HG03196 (cell line): Measurements from ENCODE around the gene CCDC177.

ENCODE experiments used
- ATAC-seq: cut with Tn5 transposase; IDR thresholded peaks from one replicate; pipeline ENCODE4 v1.9.1; 2021; ENCODE audit not compliant: unreplicated experiment

CCDC177 gene

GRCh38 chr14:69569859-69570258 lies 4.8 kb downstream of the CCDC177 start:
- no peak for ATAC-seq

GRCh38 chr14:69567563-69567962 lies 7.1 kb downstream of the CCDC177 start:
- ATAC-seq = no peak

DNA sequence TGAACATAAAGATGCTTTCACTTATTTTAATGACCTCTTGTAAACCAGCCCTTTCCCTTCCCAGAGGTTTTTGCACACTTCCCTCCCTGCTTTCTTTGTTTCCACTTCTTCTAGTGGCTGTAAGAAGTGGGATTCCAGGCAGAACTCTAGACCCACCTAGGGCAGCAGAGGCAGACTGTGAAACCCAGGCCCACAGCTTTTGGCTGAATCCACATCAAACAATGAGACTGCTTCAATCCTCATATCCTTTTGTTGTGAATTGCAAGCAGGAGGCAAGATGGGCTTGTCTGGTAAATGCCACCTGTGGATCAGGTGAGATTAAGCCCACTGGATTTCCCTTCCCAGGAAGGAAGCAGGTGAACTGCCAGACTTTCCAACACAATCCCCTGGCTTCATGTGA lies 12.8 kb downstream of the CCDC177 start:
- ATAC-seq = no peak

DNA sequence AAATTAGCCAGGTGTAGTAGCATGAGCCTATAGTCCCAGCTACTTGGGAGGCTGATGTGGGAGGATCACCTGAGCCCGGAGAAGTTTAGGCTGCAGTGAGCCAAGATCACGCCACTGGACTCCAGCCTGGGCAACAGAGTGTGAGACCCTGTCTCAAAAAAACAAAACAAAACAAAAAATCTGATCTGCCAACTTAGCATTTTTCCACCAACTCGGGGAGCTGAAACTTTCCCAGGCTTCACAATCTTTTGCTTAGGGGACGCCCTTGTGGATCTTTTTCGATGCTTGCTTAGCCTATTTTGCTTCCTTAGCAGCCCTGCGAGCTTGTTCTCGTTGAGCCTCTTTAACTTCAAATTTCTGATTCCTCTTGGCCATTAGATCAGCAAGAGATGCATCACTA lies 13.8 kb downstream of the CCDC177 start:
- no peak for ATAC-seq

DNA sequence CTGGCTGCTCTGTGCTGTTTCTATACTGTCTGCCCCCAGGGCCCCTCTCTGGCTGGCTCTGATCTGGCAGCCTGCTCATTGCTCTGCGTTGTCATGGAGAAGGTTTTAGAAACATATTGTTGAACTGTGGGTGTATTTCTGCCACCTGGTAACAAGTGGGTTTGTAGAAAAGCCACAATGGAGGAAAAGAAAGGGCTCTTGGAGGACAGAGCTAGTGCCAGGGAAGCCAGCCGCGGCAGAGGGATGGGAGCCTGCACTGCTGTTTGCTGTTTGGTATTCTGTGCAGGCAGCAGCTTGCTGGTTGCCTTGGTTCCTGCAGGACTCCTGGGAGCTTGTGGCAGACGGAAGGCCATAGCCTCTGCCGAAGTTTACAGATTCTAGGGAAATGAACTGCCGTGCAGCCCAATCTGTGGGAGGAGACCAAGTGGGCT lies 15.1 kb downstream of the CCDC177 start:
- no peak for ATAC-seq

DNA sequence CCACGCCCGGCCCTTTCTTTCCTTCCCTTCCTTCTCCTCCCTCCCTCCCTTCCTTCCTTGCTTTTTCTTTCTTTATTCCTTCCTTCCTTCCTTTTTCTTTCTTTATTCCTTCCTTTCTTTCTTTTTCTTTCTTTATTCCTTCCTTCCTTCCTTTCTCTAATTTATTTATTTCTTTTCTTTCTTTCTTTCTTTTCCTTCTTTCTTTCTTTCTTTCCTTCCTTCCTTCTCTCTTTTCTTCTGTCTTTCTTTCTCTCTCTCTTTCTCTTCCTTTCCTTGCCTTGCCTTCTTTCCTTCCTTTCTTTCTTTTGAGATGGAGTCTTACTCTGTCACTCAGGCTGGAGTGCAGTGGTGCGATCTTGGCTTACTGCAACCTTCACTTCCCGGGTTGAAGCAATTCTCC lies 15.9 kb downstream of the CCDC177 start:
- no peak for ATAC-seq

GRCh38 chr14:69554500-69554899 lies 20.2 kb downstream of the CCDC177 start:
- no peak for ATAC-seq

GRCh38 chr14:69553252-69553651 lies 21.4 kb downstream of the CCDC177 start:
- no peak for ATAC-seq

GRCh38 chr14:69551511-69551910 lies 23.2 kb downstream of the CCDC177 start:
- ATAC-seq = no peak

DNA sequence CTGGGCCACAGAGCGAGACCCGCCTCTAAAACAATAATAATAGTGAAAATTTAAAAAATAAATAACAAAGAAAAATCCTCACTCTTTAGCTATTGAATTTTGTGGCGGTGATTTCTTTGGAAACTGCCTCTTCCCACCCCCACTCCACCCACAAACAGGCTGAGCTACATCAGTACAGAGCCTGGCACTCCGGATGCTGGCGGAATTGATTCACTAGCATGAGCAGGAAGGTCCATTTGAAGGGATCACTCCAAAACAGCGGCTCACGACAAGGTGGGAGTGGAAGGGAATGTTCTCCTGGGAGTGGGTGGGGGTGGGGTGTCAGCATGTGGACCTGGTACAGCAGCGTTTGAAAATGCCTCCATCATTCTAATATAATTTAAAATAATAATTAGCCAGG lies 26.1 kb downstream of the CCDC177 start:
- ATAC-seq = no peak

DNA sequence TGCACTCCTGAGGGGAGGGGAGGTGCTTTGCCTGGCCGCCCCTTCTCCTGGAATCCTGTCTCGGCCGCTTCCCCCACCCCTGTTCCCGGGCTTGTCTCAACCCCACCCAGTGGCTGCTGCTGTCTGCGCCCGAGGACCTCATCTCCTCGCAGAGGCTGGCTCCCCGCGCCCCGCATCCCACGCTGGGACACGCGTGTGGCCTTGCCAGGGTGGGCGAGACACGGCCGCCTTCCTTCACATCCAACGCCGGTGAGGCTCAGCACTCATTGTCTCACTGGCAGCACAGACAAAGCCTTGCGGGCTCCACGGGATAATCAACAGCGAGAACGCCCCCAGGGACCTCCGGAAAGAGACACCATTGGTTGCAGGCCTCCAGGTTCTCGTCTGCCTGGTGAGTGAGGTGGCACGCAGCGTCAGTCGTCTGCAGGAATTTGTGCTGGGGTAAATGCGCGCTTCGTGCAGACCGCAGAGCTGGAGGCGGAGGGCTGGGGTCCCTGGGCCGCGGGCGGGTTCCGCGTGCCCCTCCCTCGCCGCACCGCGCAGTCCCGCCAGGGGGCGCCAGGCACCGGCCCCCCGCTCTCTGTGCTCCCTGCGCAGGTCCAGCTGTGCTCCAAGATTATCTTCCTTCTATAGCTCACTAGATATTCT lies 26.8 kb downstream of the CCDC177 start:
- no peak for ATAC-seq

DNA sequence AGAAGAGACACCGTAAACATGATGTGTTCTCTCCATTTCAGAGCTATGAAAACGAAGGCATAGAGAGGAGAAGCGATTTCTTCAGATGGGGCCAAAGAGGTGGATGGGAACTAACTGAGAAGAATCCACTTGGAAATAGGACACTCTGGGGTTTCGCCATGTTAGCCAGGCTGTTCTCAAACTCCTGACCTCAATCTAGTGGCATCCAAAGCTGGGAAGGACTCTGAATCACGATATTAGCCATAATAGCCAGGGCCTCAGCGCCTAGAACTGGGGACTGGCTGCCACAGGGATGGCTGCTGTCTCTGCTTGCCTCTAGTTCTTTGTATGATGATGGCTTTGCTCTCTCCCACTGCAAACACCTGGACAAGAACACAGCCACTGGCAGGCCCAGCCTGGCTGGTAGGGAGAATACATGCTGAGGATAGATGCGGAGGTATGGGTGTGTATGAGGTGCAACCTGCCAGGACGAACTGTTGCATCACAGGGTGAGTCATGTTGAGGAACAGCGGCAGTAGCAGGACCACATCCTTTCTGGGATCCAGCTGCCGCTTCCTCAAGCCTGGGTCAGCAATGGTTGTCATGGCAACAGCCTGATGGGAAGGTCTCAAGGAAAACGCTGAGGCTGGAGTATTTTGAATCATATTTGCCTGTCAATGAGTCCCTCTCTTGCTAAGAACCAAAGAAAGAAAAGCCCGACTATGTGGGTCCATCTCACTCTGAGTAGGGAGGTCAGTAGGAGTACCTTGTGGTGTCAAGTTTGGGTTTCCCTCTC lies 31.1 kb downstream of the CCDC177 start:
- no peak for ATAC-seq

DNA sequence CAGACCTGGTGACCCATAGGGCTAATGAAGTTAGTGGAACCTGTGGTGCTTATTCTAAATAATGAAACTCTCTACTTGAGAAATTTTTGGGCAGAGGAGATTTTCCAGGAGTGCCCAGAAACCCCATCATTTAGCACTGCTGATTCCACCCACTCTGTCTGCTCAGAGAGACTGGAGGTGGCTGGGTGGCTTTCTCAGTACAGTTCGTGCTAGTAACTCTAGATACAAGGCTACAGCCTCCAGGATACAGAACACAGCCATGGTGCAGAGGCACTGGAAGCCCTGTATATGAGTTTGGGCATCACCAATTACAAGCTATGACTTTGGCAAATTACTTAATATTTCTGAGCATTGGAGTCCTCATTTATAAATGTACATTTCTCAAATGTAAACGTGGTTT lies 32.4 kb downstream of the CCDC177 start:
- no peak for ATAC-seq

DNA sequence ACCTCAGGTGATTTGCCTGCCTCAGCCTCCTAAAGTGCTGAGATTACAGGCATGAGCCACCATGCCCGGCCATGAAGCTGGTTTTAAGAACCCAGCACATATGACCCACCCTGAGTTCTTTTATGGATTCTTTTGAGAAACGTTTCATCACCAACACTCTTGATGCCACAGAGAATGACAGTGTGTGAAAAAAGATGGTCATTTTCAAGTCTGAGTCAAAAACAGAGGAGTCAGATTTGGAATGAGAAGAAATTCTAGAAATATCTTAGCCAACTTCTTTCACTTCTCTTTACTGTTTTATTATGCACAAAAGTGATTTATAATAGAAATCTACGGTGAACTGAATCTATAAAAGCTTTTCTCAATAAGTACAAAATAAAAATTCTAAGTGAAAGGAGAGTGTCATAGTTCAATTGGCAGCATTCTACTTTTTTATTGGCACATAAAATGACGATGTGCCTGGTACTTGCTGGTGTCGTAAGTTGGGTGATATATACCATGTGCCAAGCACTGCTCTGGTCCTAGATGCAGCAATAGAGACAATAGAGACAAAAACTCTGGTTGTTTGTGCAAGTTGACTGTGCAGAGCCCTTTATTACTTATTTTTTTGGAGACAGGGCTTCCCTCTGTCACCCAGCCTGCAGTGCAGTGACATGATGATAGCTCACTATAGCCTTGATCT lies 33.9 kb downstream of the CCDC177 start:
- no peak for ATAC-seq

DNA sequence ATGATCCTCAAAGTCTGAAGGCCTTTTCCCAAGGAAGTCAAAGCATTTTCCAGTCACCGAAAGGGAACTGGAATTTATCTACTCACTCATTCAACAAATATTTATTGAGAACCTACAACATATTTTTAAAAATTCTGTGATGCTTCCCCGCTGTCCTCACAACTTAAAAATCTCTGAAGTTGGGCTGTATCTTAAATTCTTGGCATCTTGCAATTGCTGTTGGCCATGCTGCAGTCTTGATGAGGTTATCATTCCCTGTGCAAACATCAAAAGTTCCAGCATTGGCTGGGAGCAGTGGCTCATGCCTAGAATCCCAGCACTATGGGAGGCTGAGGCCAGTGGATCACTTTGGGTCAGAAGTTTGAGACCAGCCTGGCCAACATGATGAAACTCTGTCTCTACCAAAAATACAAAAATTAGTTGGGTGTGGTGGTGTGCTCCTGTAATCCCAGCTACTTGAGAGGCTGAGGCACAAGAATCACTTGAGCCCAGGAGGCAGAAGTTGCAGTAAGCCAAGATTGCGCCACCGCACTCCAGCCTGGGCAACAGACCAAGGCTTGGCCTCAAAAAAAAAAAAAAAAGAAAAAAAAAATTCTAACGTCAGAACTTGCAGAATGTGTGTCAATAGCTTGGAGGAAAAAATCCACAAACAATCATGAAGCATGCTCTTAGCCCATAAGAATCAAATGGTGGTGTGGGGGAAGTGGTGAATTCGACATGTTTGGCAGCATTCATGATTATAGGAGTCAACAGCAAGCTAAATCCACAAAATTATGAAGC lies 34.9 kb downstream of the CCDC177 start:
- ATAC-seq = no peak

- no peak for ATAC-seq
These were observed 35.9 kb downstream of the CCDC177 start for GRCh38 chr14:69538766-69539165.

DNA sequence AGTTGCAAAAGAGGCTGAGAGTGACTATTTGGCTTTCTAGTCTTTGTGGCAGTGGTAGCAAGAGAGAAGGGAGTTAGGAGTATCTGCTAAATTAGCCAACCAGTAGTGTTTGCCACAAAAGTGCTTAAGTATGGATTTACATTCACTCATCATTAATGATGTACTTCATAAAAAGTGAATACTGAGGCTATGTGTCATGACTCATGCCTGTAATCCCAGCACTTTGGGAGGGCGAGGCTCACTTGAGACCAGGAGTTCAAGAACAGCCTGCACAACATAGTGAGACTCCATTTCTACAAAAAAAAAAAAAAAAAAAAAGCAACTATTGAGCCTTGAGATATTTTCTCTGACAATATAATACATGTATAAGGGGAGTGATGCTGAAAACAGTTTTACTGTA lies 36.8 kb downstream of the CCDC177 start:
- no peak for ATAC-seq

GRCh38 chr14:69536971-69537370 lies 37.7 kb downstream of the CCDC177 start:
- ATAC-seq = no peak

DNA sequence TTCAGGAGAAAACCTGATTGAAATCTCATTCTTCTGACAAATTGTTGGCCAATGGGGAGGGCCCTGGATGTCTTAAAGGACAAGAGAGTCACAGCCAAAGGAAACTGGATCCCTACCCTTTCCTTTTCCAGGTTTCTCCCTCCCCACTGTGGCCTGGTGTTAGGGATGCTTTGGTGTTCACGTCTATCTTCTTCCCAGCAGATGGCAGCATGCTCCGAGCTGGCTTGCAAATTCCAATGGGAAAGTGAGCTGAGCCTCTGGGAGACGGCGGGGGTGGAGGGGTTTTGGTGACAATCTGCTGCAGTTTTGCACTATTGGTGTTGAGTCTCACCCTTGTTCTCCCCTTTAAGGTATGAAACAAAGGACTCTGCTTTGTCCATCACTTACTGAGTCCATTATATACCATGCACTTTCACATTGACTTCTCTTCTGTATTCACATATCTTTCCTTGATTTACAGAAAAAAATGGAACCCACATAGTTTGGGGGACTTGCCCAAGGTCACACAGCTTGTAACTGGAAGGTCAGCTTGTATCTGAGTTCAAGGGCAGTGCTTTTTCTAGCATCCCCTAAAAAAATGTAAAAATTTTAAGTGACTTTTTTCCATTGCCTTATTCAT lies 39.3 kb downstream of the CCDC177 start:
- no peak for ATAC-seq

- no peak for ATAC-seq
These were observed 41.9 kb downstream of the CCDC177 start for GRCh38 chr14:69532561-69533340.
